ENCODE results near the gene PKN3. TPM values are rescaled to one million over a fixed set of nuclear protein-coding genes. Genes with fewer than 3 reads are reported as not detected.

PKN3 gene
- total and polyA plus RNA-seq, 9 of the 15 experiments (the other 6 are each of a cell fraction or from before 2014, with no cell fraction given) = 0.82 to 49.2 (median 19.7) TPM

DNA sequence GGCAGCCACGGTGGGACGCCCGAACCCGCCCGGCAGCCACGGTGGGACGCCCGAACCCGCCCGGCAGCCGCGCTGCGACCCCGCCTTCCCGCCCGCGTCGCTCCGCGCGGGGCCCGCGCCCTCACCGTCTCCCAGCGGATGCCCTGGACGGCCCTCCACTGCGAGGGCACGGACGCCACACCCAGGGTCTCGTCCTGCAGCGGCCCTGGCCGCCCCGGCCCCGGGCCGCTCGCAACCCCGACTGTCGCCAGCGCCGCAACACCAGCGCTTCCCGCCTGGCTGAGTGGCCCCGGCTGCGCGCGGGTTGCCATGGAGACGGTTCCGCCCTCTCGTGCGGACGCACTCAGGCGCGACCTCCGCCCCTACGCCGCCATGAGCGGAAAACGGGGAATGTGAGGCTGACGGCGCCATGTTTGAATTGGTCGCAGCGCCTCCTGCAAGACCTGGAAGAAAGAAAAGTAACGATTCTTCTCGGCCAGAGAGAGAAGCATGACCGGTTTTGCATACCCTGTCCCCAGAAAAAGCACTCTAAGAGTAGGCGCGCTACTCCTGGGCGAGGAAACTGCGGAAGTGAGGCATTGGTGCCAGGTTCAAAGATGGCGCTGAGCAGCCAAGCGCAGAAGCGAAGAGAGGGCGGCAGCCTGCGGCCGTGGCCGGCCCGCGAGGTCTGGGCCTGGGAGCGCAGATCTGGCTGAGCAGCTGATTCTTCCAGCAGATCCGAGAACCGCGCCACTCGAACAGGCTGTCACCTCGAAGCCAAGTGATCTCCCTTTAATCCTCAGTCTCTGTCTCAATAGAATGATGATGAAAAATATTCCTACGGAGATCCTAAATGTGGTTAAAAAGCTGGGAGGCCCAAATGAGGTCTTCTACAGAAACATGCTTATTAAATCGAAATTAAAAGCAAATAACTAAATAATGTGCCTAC lies 45.6 kb upstream of the PKN3 start, which contains the start of gene DYNC2I2 (continued):
- TF ChIP-seq, protein P1, sequence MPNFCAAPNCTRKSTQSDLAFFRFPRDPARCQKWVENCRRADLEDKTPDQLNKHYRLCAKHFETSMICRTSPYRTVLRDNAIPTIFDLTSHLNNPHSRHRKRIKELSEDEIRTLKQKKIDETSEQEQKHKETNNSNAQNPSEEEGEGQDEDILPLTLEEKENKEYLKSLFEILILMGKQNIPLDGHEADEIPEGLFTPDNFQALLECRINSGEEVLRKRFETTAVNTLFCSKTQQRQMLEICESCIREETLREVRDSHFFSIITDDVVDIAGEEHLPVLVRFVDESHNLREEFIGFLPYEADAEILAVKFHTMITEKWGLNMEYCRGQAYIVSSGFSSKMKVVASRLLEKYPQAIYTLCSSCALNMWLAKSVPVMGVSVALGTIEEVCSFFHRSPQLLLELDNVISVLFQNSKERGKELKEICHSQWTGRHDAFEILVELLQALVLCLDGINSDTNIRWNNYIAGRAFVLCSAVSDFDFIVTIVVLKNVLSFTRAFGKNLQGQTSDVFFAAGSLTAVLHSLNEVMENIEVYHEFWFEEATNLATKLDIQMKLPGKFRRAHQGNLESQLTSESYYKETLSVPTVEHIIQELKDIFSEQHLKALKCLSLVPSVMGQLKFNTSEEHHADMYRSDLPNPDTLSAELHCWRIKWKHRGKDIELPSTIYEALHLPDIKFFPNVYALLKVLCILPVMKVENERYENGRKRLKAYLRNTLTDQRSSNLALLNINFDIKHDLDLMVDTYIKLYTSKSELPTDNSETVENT (CRISPR knock-in tag; IDR thresholded peaks at IDR 0.05) = peak; percentile 95
- TF ChIP-seq CTBP1 (IDR thresholded peaks at IDR 0.05; ENCODE audit: borderline replicate concordance) (peak; percentile 98), GATAD2B (IDR thresholded peaks at IDR 0.05; ENCODE audit: borderline replicate concordance) (no peak), GTF2F1 (IDR thresholded peaks at IDR 0.05; ENCODE audit: low read depth, low read length) (peak; percentile 47; the same call in 1 of the 2 replicates), POLR2AphosphoS2 (IDR thresholded peaks at IDR 0.05; ENCODE audit: low read length) (peak; percentile 67; the same call in 1 of the 2 replicates), TGIF2 (CRISPR knock-in tag; IDR thresholded peaks at IDR 0.05) (0 out of 2 replicates have a peak, but pooled peaks have one; percentile 43), GABPA (tag; conservative IDR thresholded peaks at IDR 0.05; ENCODE audit: low read depth) (peak; percentile 89)
- TF ChIP-seq, protein P2, sequence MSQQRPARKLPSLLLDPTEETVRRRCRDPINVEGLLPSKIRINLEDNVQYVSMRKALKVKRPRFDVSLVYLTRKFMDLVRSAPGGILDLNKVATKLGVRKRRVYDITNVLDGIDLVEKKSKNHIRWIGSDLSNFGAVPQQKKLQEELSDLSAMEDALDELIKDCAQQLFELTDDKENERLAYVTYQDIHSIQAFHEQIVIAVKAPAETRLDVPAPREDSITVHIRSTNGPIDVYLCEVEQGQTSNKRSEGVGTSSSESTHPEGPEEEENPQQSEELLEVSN (IDR thresholded peaks at IDR 0.05; ENCODE audit: borderline replicate concordance in 1 of 2, extremely low read depth in 1 of 2, insufficient read depth in 1 of 2, insufficient read length in 1 of 2, low read depth in 1 of 2, low read length in 1 of 2, poor library complexity in 1 of 2, severe bottlenecking in 1 of 2) = peak; percentile 94 to 95
- TF ChIP-seq, protein P3, sequence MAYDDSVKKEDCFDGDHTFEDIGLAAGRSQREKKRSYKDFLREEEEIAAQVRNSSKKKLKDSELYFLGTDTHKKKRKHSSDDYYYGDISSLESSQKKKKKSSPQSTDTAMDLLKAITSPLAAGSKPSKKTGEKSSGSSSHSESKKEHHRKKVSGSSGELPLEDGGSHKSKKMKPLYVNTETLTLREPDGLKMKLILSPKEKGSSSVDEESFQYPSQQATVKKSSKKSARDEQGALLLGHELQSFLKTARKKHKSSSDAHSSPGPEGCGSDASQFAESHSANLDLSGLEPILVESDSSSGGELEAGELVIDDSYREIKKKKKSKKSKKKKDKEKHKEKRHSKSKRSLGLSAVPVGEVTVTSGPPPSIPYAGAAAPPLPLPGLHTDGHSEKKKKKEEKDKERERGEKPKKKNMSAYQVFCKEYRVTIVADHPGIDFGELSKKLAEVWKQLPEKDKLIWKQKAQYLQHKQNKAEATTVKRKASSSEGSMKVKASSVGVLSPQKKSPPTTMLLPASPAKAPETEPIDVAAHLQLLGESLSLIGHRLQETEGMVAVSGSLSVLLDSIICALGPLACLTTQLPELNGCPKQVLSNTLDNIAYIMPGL (CRISPR knock-in tag; IDR thresholded peaks at IDR 0.05) = peak; percentile 92; the same call in 1 of the 2 replicates

All from K562 (cell line).